ENCODE results near the gene SPRED2. TPM values are rescaled to one million over a fixed set of nuclear protein-coding genes. Genes with fewer than 3 reads are reported as not detected.
A peak's percentile ranks its signal among the peaks of the same experiment; 100 is the strongest.

SPRED2 gene, protein sequence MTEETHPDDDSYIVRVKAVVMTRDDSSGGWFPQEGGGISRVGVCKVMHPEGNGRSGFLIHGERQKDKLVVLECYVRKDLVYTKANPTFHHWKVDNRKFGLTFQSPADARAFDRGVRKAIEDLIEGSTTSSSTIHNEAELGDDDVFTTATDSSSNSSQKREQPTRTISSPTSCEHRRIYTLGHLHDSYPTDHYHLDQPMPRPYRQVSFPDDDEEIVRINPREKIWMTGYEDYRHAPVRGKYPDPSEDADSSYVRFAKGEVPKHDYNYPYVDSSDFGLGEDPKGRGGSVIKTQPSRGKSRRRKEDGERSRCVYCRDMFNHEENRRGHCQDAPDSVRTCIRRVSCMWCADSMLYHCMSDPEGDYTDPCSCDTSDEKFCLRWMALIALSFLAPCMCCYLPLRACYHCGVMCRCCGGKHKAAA
- total RNA-seq, result 10 to 100 TPM in 1 of 2 experiments, 1 to 10 TPM in 1; 8.0 to 11.4 TPM

- peak within 1 kb of the TSS; percentile 75 for H3K27ac Mint-ChIP-seq
- CTCF ChIA-PET, result interaction anchor here (0.5 to 0.7 kb wide), 2 partner anchors 204 to 235 kb away, joined by 3 read pairs; no protein-coding TSS in a partner anchor
Measured at GRCh38 chr2:65432227-65433190, at the start of gene SPRED2. SPRED2 (minus strand) TSS chr2:65432599; CDS start chr2:65431987, 612 bp downstream.

GRCh38 chr2:65481961-65482360 is 49.6 kb upstream of the SPRED2 start:
- Mint-ChIP-seq H3K36me3 (ENCODE audit: low read depth) (no peaks in the 10 kb centered on the region), H3K27me3 (ENCODE audit: low read depth) (no peaks in the 10 kb centered on the region), H3K27ac (no peak overlapping the region), H3K9me3 (no peaks in the 10 kb centered on the region), H3K4me1 (ENCODE audit: low read depth) (no peaks in the 10 kb centered on the region), H3K4me3 (no peak overlapping the region)
- no peak for DNase-seq
- intact Hi-C loops (cut with micrococcal nuclease), result no loop called here
- CTCF ChIA-PET, result interaction anchor here (0.6 kb wide), 1 partner anchor 43 kb away, joined by 3 read pairs; no protein-coding TSS in a partner anchor

More at GRCh38 chr2:65432227-65433190, at the start of gene SPRED2:
- H3K36me3 Mint-ChIP-seq (ENCODE audit: low read depth), result no peaks in the 10 kb centered on the region
- intact Hi-C loops (cut with micrococcal nuclease), result loop anchor here (1.0 to 10.0 kb wide), 9 partner anchors 112 to 1588 kb away; partner anchors contain the start of genes ACTR2, CEP68, RAB1A and SERTAD2
- no peaks in the 10 kb centered on the region for H3K9me3 Mint-ChIP-seq
- H3K4me3 Mint-ChIP-seq, result peak within 1 kb of the TSS; percentile 91
- H3K4me1 Mint-ChIP-seq (ENCODE audit: low read depth), result peaks cover 11% of the 10 kb centered on the region
- H3K27me3 Mint-ChIP-seq (ENCODE audit: low read depth), result peaks cover 26% of the 10 kb centered on the region
- peak; percentile 89 for DNase-seq

DNA sequence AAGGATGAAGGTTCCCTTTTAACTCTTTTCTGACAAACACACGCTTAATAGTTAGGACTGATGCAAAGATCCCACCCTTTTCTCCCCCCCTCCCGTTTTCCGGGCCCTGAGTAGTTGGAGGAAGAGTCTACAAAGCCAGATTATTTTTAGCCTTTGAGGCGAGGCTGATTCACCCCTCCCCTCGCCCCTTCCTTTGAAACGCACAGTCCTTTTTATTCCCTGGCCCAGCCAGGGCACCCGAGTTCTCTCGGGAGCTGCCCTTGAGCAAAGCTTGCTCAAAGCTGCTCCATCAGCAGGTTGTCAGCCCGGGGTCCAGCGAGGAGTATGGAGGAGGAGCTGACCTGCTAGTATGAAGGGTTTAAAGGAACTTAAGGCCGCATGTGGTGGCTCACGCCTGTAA is 47.1 kb upstream of the SPRED2 start:
- Mint-ChIP-seq H3K9me3 (peaks cover 8% of the 10 kb centered on the region), H3K27ac (no peak overlapping the region), H3K4me3 (no peak overlapping the region), H3K36me3 (ENCODE audit: low read depth) (no peaks in the 10 kb centered on the region), H3K27me3 (ENCODE audit: low read depth) (no peaks in the 10 kb centered on the region), H3K4me1 (ENCODE audit: low read depth) (no peaks in the 10 kb centered on the region)
- no peak for DNase-seq
- intact Hi-C loops (cut with micrococcal nuclease), result no loop called here
- CTCF ChIA-PET, result no interaction called here

DNA sequence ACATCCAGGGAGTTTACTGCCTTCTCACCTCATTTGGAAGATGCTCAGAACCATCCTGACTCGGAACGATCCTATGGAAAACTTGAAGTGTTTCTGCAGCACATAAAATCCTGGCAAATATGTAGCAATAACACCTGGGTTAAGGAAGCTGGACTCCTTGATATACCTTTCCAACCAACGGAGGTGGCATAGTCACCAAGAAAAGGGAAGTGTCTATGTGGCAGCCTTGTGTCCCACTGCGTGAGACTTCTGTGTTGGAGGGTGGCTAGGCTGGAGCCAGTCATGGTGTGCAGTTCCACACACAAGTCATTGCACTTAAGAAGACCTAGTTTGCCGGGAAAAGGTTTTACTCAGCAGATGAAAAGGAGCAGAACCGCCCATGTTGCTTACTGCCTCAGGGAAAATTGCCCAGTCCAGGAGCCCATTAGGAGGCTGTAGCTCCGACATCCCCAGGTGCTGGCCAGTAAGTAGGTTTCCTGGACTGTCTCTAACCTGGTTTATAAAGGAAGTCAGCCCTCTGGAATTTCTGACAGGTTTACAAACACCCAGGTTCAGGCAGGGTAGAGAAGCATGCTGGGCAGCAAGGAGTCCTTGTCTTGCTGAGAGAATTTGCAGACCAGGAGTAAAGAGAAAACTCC is 46.2 kb upstream of the SPRED2 start:
- DNase-seq, result no peak
- no peaks in the 10 kb centered on the region for H3K27me3 Mint-ChIP-seq (ENCODE audit: low read depth)
- no peak overlapping the region for H3K27ac Mint-ChIP-seq
- H3K9me3 Mint-ChIP-seq, result peaks cover 13% of the 10 kb centered on the region
- CTCF ChIA-PET, result no interaction called here
- intact Hi-C loops (cut with micrococcal nuclease), result no loop called here
- H3K4me3 Mint-ChIP-seq, result no peak overlapping the region
- no peaks in the 10 kb centered on the region for H3K36me3 Mint-ChIP-seq (ENCODE audit: low read depth)
- no peaks in the 10 kb centered on the region for H3K4me1 Mint-ChIP-seq (ENCODE audit: low read depth)

- Mint-ChIP-seq H3K4me1 (ENCODE audit: low read depth) (no peaks in the 10 kb centered on the region), H3K36me3 (ENCODE audit: low read depth) (no peaks in the 10 kb centered on the region), H3K27ac (no peak overlapping the region), H3K27me3 (ENCODE audit: low read depth) (no peaks in the 10 kb centered on the region), H3K4me3 (no peak overlapping the region), H3K9me3 (peaks cover 13% of the 10 kb centered on the region)
- intact Hi-C loops (cut with micrococcal nuclease), result no loop called here
- CTCF ChIA-PET, result interaction anchor here (0.6 kb wide), 1 partner anchor 1455 kb away, joined by 3 read pairs; no protein-coding TSS in a partner anchor
- no peak for DNase-seq
Measured at GRCh38 chr2:65477590-65477989, 45.2 kb upstream of the SPRED2 start.

GRCh38 chr2:65476778-65477177 is 44.4 kb upstream of the SPRED2 start:
- CTCF ChIA-PET, result interaction anchor here (0.6 kb wide), 1 partner anchor 1456 kb away, joined by 3 read pairs; no protein-coding TSS in a partner anchor
- no peaks in the 10 kb centered on the region for H3K36me3 Mint-ChIP-seq (ENCODE audit: low read depth)
- intact Hi-C loops (cut with micrococcal nuclease), result no loop called here
- H3K4me3 Mint-ChIP-seq, result no peak overlapping the region
- no peaks in the 10 kb centered on the region for H3K27me3 Mint-ChIP-seq (ENCODE audit: low read depth)
- peaks cover 13% of the 10 kb centered on the region for H3K9me3 Mint-ChIP-seq
- no peak for DNase-seq
- no peak overlapping the region for H3K27ac Mint-ChIP-seq
- H3K4me1 Mint-ChIP-seq (ENCODE audit: low read depth), result no peaks in the 10 kb centered on the region

GRCh38 chr2:65475000-65475399 is 42.6 kb upstream of the SPRED2 start:
- no peaks in the 10 kb centered on the region for H3K27me3 Mint-ChIP-seq (ENCODE audit: low read depth)
- H3K36me3 Mint-ChIP-seq (ENCODE audit: low read depth), result no peaks in the 10 kb centered on the region
- no peak for DNase-seq
- H3K27ac Mint-ChIP-seq, result no peak overlapping the region
- H3K4me1 Mint-ChIP-seq (ENCODE audit: low read depth), result no peaks in the 10 kb centered on the region
- H3K4me3 Mint-ChIP-seq, result no peak overlapping the region
- peaks cover 13% of the 10 kb centered on the region for H3K9me3 Mint-ChIP-seq
- CTCF ChIA-PET, result no interaction called here
- intact Hi-C loops (cut with micrococcal nuclease), result no loop called here

- H3K27ac Mint-ChIP-seq, result no peak overlapping the region
- no peaks in the 10 kb centered on the region for H3K36me3 Mint-ChIP-seq (ENCODE audit: low read depth)
- DNase-seq, result no peak
- no peak overlapping the region for H3K4me3 Mint-ChIP-seq
- H3K27me3 Mint-ChIP-seq (ENCODE audit: low read depth), result no peaks in the 10 kb centered on the region
- H3K4me1 Mint-ChIP-seq (ENCODE audit: low read depth), result no peaks in the 10 kb centered on the region
- CTCF ChIA-PET, result interaction anchor here (0.6 kb wide), 1 partner anchor 168 kb away, joined by 4 read pairs; no protein-coding TSS in a partner anchor
- intact Hi-C loops (cut with micrococcal nuclease), result no loop called here
- H3K9me3 Mint-ChIP-seq, result peaks cover 13% of the 10 kb centered on the region
Measured at GRCh38 chr2:65473045-65473444, 40.6 kb upstream of the SPRED2 start.

DNA sequence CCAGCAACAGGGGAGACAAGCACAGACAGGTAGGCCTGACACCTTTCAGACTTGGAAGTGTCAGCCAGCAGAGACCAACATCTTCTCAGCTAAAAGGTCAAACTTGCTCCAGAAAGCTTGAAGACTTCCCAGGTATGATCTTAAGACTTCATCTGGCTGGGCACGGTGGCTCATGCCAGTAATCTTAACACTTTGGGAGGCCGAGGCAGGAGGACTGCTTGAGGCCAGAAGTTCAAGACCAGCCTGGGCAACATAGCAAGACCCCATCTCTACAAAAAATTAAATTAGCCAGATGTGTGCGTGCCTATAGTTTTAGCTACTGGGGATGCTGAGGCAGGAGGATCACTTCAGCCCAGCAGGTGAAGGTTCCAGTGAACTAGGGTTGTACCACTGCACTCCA is 39.0 kb upstream of the SPRED2 start:
- Mint-ChIP-seq H3K9me3 (peaks cover 13% of the 10 kb centered on the region), H3K4me1 (ENCODE audit: low read depth) (peaks cover 2% of the 10 kb centered on the region), H3K4me3 (no peak overlapping the region), H3K27ac (no peak overlapping the region), H3K36me3 (ENCODE audit: low read depth) (no peaks in the 10 kb centered on the region), H3K27me3 (ENCODE audit: low read depth) (no peaks in the 10 kb centered on the region)
- DNase-seq, result no peak
- intact Hi-C loops (cut with micrococcal nuclease), result no loop called here
- CTCF ChIA-PET, result no interaction called here

DNA sequence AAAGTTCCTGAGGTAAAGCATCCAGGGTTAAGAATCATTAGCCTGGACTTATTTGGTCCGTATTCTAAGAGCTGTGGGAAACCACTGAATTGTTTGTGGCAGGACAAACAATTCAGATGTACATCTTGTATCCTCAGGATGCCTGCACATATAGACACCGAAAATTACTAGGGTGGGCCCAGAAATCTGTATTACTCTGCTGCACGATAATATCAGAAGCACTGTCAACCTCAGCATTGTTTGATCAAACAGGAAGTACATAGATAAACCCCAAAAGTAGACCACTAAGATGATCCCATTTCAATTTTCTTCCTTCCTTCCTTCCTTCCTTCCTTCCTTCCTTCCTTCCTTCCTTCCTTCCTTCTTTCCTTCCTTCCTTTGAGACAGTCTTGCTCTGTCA is 34.2 kb upstream of the SPRED2 start:
- Mint-ChIP-seq H3K9me3 (no peaks in the 10 kb centered on the region), H3K4me1 (ENCODE audit: low read depth) (peaks cover 2% of the 10 kb centered on the region), H3K4me3 (no peak overlapping the region), H3K27me3 (ENCODE audit: low read depth) (peaks cover 6% of the 10 kb centered on the region), H3K27ac (no peak overlapping the region), H3K36me3 (ENCODE audit: low read depth) (no peaks in the 10 kb centered on the region)
- DNase-seq, result no peak
- intact Hi-C loops (cut with micrococcal nuclease), result no loop called here
- CTCF ChIA-PET, result interaction anchor here (0.6 kb wide), 1 partner anchor 46 kb away, joined by 3 read pairs; no protein-coding TSS in a partner anchor

GRCh38 chr2:65465857-65466256 is 33.5 kb upstream of the SPRED2 start:
- CTCF ChIA-PET, result no interaction called here
- Mint-ChIP-seq H3K4me1 (ENCODE audit: low read depth) (peaks cover 2% of the 10 kb centered on the region), H3K4me3 (no peak overlapping the region), H3K36me3 (ENCODE audit: low read depth) (no peaks in the 10 kb centered on the region), H3K9me3 (no peaks in the 10 kb centered on the region), H3K27me3 (ENCODE audit: low read depth) (peaks cover 9% of the 10 kb centered on the region), H3K27ac (no peak overlapping the region)
- no peak for DNase-seq
- intact Hi-C loops (cut with micrococcal nuclease), result no loop called here

DNA sequence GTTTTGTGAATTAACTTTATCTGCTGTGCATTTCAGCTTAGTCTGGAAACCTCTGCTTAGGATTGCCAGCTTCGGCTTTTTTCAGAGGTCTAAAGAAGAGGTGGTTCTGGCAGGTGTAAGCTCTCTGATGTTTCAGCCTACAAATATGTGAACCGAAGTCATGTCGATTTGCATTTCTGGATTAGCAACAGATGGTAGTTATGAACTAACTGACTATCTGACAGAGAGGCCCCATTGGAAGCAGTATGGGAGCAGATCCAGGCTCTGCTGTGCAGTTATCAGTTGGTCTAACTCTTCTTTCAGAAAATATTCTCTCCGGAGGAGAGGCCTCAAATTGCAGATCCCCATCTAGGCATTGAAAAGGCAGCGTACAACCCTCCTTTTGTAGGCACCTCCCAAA is 32.7 kb upstream of the SPRED2 start:
- H3K36me3 Mint-ChIP-seq (ENCODE audit: low read depth), result no peaks in the 10 kb centered on the region
- DNase-seq, result no peak
- H3K27ac Mint-ChIP-seq, result no peak overlapping the region
- H3K9me3 Mint-ChIP-seq, result no peaks in the 10 kb centered on the region
- CTCF ChIA-PET, result no interaction called here
- H3K27me3 Mint-ChIP-seq (ENCODE audit: low read depth), result peaks cover 11% of the 10 kb centered on the region
- H3K4me3 Mint-ChIP-seq, result no peak overlapping the region
- intact Hi-C loops (cut with micrococcal nuclease), result no loop called here
- H3K4me1 Mint-ChIP-seq (ENCODE audit: low read depth), result peaks cover 2% of the 10 kb centered on the region

Data from activated naive CD4-positive, alpha-beta T cell treated with anti-CD3 and anti-CD28 coated beads for 36 hours (primary cell).